ENCODE results near the gene ZNF784.
A peak's percentile ranks its signal among the peaks of the same experiment; 100 is the strongest.

Gene ZNF784

DNA sequence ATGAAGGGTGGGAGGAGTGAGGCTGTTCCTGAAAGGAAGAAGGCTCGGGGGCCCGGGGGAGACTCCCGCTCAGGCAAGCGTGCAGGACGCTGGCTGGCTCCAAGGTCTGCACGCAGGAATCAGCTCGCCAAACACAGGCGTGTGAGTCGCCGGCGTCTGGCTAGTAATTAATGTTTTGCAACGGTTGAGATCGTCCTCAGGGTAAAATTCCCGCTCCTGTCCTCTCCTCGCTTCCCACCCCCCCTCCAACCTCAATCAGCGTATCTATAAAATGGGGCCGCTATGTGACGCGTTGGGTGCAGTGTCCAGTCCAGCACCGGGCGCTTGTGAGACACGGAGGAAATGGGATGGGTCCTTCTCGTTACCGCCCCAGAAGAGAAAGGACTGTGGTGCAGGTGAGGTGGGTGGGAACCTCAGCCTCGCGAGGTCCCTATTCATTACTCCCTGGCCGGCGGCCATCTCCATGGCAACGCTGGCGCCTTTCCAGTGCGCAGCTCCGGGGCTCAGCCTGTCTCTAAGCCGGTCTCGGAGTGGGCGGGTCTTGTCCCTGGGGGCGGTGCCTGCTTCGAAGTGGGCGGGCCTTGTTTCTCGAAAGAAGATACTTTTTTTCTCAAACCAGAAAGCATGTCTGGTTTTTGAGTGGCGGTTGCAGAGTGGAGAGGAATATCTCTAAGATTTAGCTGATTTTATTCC is 37.2 kb downstream of the ZNF784 start (continued):
- no peak for TF ChIP-seq ZBTB7A (tag by site-specific recombination; IDR thresholded peaks at IDR 0.05; ENCODE audit: low read depth)
- TF ChIP-seq HIC1 (tag by site-specific recombination; IDR thresholded peaks at IDR 0.05): no peak
- no peak for TF ChIP-seq ZNF16 (tag by site-specific recombination; IDR thresholded peaks at IDR 0.05; ENCODE audit: low read depth)
- TF ChIP-seq ZNF362 (tag by site-specific recombination; IDR thresholded peaks at IDR 0.05): 0 out of 2 replicates have a peak, but pooled peaks have one; percentile 19
- TF ChIP-seq ZNF239 (tag by site-specific recombination; IDR thresholded peaks at IDR 0.05): no peak
- no peak for TF ChIP-seq ZNF175 (tag by site-specific recombination; IDR thresholded peaks at IDR 0.05)
- no peak for TF ChIP-seq ZNF221 (tag by site-specific recombination; IDR thresholded peaks at IDR 0.05; ENCODE audit: borderline replicate concordance)
- no peak for TF ChIP-seq FEZF1 (tag by site-specific recombination; IDR thresholded peaks at IDR 0.05)
- TF ChIP-seq ZNF292 (tag by site-specific recombination; IDR thresholded peaks at IDR 0.05; ENCODE audit: borderline replicate concordance, low read depth): no peak
- no peak for TF ChIP-seq ZBTB49 (tag by site-specific recombination; IDR thresholded peaks at IDR 0.05; ENCODE audit: low read depth)
- TF ChIP-seq ZNF24 (tag by site-specific recombination; IDR thresholded peaks at IDR 0.05): no peak
- TF ChIP-seq ZSCAN23 (tag by site-specific recombination; IDR thresholded peaks at IDR 0.05): no peak
- TF ChIP-seq ELK4 (IDR thresholded peaks at IDR 0.05; ENCODE audit: borderline replicate concordance, low read depth, low read length): no peak
- TF ChIP-seq, protein P1, sequence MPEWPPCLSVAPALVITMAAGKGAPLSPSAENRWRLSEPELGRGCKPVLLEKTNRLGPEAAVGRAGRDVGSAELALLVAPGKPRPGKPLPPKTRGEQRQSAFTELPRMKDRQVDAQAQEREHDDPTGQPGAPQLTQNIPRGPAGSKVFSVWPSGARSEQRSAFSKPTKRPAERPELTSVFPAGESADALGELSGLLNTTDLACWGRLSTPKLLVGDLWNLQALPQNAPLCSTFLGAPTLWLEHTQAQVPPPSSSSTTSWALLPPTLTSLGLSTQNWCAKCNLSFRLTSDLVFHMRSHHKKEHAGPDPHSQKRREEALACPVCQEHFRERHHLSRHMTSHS (tag by site-specific recombination; IDR thresholded peaks at IDR 0.05): no peak
- TF ChIP-seq HOXC10 (CRISPR knock-in tag; IDR thresholded peaks at IDR 0.05): no peak
- TF ChIP-seq, protein P2, sequence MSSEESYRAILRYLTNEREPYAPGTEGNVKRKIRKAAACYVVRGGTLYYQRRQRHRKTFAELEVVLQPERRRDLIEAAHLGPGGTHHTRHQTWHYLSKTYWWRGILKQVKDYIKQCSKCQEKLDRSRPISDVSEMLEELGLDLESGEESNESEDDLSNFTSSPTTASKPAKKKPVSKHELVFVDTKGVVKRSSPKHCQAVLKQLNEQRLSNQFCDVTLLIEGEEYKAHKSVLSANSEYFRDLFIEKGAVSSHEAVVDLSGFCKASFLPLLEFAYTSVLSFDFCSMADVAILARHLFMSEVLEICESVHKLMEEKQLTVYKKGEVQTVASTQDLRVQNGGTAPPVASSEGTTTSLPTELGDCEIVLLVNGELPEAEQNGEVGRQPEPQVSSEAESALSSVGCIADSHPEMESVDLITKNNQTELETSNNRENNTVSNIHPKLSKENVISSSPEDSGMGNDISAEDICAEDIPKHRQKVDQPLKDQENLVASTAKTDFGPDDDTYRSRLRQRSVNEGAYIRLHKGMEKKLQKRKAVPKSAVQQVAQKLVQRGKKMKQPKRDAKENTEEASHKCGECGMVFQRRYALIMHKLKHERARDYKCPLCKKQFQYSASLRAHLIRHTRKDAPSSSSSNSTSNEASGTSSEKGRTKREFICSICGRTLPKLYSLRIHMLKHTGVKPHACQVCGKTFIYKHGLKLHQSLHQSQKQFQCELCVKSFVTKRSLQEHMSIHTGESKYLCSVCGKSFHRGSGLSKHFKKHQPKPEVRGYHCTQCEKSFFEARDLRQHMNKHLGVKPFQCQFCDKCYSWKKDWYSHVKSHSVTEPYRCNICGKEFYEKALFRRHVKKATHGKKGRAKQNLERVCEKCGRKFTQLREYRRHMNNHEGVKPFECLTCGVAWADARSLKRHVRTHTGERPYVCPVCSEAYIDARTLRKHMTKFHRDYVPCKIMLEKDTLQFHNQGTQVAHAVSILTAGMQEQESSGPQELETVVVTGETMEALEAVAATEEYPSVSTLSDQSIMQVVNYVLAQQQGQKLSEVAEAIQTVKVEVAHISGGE (tag by site-specific recombination; conservative IDR thresholded peaks at IDR 0.05; ENCODE audit: low read depth): peak; percentile 36; the same call in 1 of the 2 replicates
- TF ChIP-seq CTCF (tag by site-specific recombination; IDR thresholded peaks at IDR 0.05): no peak
- TF ChIP-seq ZNF660 (tag by site-specific recombination; IDR thresholded peaks at IDR 0.05): no peak
- TF ChIP-seq ZNF677 (tag by site-specific recombination; IDR thresholded peaks at IDR 0.05): no peak
- TF ChIP-seq ZNF248 (tag by site-specific recombination; IDR thresholded peaks at IDR 0.05): no peak
- TF ChIP-seq ZNF449 (tag by site-specific recombination; IDR thresholded peaks at IDR 0.05): no peak
- TF ChIP-seq ZNF302 (tag by site-specific recombination; IDR thresholded peaks at IDR 0.05; ENCODE audit: low read depth): no peak
- TF ChIP-seq ZNF174 (tag by site-specific recombination; IDR thresholded peaks at IDR 0.05): no peak
- TF ChIP-seq ZNF623 (tag by site-specific recombination; IDR thresholded peaks at IDR 0.05): 0 out of 2 replicates have a peak, but pooled peaks have one; percentile 25
- TF ChIP-seq ZBTB20 (tag by site-specific recombination; IDR thresholded peaks at IDR 0.05): peak; percentile 73
